ENCODE data around the gene ADGRG7. TPM values are rescaled to one million over a fixed set of nuclear protein-coding genes. Genes with fewer than 3 reads are reported as not detected.

The ADGRG7 gene
- total and polyA plus RNA-seq, 2 of the 13 experiments (the other 11 are each of a cell fraction or from before 2014, with no cell fraction given), result not detected

DNA sequence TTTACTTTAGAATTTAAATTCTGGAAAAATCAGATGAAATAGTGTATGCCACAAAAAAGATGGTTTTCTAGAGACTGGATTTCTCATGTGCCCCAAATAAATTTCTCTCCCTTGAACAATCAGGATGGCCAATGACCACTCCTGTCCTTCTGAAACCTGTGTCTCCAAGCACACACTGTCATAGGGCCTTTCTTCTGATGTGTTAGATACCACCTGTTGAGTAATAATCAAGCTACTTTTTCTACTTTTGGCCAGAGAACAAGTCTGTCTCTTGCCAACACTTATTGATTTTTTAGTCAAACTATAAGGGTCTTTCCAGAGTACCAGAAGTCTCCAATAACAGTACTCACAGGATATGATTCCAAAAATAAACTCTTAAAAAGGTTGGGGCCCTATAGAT is 83.8 kb downstream of the ADGRG7 start:
- CTCF ChIA-PET (ENCODE audit: low intra/inter-chr PET ratio, low total read pairs), result no interaction called here
- H3K36me3 ChIP-seq (replicated peaks in 1 of 2; ENCODE audit: control insufficient read depth in 1 of 2, insufficient read depth in 2 of 2, low read length in 2 of 2), result no peaks in the 10 kb centered on the region
- POLR2A ChIA-PET, result no interaction called here
- H3K79me2 ChIP-seq (ENCODE audit: insufficient read depth, low read length), result no peaks in the 10 kb centered on the region
- intact Hi-C loops (cut with micrococcal nuclease; ENCODE audit: unreplicated experiment) (loop anchor here (10.0 kb wide), 1 partner anchor 58 kb away; no protein-coding TSS in a partner anchor), in situ Hi-C loops (cut with HindIII; ENCODE audit: extremely low pct_ligation_motif_present, low pct_unique_long_range_greater_than_20kb) (no loop called here)
- H3K27ac ChIP-seq (ENCODE audit: extremely low read length, insufficient read depth, low read length), result no peak overlapping the region
- no peak overlapping the region for H3K4me2 ChIP-seq (ENCODE audit: low read depth, low read length)
- no peak for FAIRE-seq
- BruUV-seq (replicated peaks), result no TSS peak
- no peaks in the 10 kb centered on the region for H4K20me1 ChIP-seq (ENCODE audit: insufficient read depth, low read length)
- no peak for ATAC-seq
- no peaks in the 10 kb centered on the region for H3K9me3 ChIP-seq (ENCODE audit: low read length)
- peaks cover 28% of the 10 kb centered on the region for H3K4me1 ChIP-seq (ENCODE audit: insufficient read depth, low read length)
- TF ChIP-seq, protein P1, sequence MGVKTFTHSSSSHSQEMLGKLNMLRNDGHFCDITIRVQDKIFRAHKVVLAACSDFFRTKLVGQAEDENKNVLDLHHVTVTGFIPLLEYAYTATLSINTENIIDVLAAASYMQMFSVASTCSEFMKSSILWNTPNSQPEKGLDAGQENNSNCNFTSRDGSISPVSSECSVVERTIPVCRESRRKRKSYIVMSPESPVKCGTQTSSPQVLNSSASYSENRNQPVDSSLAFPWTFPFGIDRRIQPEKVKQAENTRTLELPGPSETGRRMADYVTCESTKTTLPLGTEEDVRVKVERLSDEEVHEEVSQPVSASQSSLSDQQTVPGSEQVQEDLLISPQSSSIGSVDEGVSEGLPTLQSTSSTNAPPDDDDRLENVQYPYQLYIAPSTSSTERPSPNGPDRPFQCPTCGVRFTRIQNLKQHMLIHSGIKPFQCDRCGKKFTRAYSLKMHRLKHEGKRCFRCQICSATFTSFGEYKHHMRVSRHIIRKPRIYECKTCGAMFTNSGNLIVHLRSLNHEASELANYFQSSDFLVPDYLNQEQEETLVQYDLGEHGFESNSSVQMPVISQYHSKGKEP (CRISPR knock-in tag; IDR thresholded peaks at IDR 0.05), result no peak
- TF ChIP-seq, protein P2, sequence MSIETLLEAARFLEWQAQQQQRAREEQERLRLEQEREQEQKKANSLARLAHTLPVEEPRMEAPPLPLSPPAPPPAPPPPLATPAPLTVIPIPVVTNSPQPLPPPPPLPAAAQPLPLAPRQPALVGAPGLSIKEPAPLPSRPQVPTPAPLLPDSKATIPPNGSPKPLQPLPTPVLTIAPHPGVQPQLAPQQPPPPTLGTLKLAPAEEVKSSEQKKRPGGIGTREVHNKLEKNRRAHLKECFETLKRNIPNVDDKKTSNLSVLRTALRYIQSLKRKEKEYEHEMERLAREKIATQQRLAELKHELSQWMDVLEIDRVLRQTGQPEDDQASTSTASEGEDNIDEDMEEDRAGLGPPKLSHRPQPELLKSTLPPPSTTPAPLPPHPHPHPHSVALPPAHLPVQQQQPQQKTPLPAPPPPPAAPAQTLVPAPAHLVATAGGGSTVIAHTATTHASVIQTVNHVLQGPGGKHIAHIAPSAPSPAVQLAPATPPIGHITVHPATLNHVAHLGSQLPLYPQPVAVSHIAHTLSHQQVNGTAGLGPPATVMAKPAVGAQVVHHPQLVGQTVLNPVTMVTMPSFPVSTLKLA (IDR thresholded peaks at IDR 0.05), result no peak
- TF ChIP-seq SNRNP70 (IDR thresholded peaks at IDR 0.05; ENCODE audit: low read depth, low read length) (no peak), ZKSCAN8 (CRISPR knock-in tag; IDR thresholded peaks at IDR 0.05; ENCODE audit: borderline replicate concordance) (no peak), EZH2 (conservative IDR thresholded peaks at IDR 0.05; ENCODE audit: low read depth, low read length) (no peak), KDM5A (IDR thresholded peaks at IDR 0.05; ENCODE audit: borderline replicate concordance, low read length) (no peak), MXI1 (IDR thresholded peaks at IDR 0.05; ENCODE audit: borderline replicate concordance, low read depth, low read length) (no peak), FOXO1 (CRISPR knock-in tag; IDR thresholded peaks at IDR 0.05) (no peak), RAD21 (CRISPR knock-in tag; IDR thresholded peaks at IDR 0.05) (no peak), MED8 (CRISPR knock-in tag; IDR thresholded peaks at IDR 0.05; ENCODE audit: insufficient replicate concordance) (no peak), SALL2 (CRISPR knock-in tag; IDR thresholded peaks at IDR 0.05) (no peak), ZNF350 (CRISPR knock-in tag; IDR thresholded peaks at IDR 0.05; ENCODE audit: borderline replicate concordance, low read depth) (no peak), ZNF138 (CRISPR knock-in tag; IDR thresholded peaks at IDR 0.05; ENCODE audit: low read depth) (no peak), ZNF460 (CRISPR knock-in tag; IDR thresholded peaks at IDR 0.05; ENCODE audit: borderline replicate concordance) (no peak), MEIS1 (CRISPR knock-in tag; IDR thresholded peaks at IDR 0.05; ENCODE audit: borderline replicate concordance) (no peak), ZNF841 (CRISPR knock-in tag; IDR thresholded peaks at IDR 0.05; ENCODE audit: borderline replicate concordance) (no peak)
- TF ChIP-seq, protein P3, sequence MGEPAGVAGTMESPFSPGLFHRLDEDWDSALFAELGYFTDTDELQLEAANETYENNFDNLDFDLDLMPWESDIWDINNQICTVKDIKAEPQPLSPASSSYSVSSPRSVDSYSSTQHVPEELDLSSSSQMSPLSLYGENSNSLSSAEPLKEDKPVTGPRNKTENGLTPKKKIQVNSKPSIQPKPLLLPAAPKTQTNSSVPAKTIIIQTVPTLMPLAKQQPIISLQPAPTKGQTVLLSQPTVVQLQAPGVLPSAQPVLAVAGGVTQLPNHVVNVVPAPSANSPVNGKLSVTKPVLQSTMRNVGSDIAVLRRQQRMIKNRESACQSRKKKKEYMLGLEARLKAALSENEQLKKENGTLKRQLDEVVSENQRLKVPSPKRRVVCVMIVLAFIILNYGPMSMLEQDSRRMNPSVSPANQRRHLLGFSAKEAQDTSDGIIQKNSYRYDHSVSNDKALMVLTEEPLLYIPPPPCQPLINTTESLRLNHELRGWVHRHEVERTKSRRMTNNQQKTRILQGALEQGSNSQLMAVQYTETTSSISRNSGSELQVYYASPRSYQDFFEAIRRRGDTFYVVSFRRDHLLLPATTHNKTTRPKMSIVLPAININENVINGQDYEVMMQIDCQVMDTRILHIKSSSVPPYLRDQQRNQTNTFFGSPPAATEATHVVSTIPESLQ (CRISPR knock-in tag; conservative IDR thresholded peaks at IDR 0.05), result no peak
- TF ChIP-seq, protein P4, sequence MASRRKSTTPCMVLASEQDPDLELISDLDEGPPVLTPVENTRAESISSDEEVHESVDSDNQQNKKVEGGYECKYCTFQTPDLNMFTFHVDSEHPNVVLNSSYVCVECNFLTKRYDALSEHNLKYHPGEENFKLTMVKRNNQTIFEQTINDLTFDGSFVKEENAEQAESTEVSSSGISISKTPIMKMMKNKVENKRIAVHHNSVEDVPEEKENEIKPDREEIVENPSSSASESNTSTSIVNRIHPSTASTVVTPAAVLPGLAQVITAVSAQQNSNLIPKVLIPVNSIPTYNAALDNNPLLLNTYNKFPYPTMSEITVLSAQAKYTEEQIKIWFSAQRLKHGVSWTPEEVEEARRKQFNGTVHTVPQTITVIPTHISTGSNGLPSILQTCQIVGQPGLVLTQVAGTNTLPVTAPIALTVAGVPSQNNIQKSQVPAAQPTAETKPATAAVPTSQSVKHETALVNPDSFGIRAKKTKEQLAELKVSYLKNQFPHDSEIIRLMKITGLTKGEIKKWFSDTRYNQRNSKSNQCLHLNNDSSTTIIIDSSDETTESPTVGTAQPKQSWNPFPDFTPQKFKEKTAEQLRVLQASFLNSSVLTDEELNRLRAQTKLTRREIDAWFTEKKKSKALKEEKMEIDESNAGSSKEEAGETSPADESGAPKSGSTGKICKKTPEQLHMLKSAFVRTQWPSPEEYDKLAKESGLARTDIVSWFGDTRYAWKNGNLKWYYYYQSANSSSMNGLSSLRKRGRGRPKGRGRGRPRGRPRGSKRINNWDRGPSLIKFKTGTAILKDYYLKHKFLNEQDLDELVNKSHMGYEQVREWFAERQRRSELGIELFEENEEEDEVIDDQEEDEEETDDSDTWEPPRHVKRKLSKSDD (CRISPR knock-in tag; IDR thresholded peaks at IDR 0.05; ENCODE audit: low read depth), result no peak
- H3K27me3 ChIP-seq (ENCODE audit: control insufficient read depth in 1 of 2, insufficient read depth in 2 of 2, low read length in 2 of 2), result peaks cover 0 to 2% of the 10 kb centered on the region in 2 experiments; a peak in 1 of 5 replicates
- H2AFZ ChIP-seq (ENCODE audit: low read length), result no peak overlapping the region
- no peak for DNase-seq (ENCODE audit: low spot score)
- H3K4me3 ChIP-seq (replicated peaks in 1 of 3; ENCODE audit: insufficient read depth in 1 of 3, low read depth in 2 of 3, low read length in 3 of 3), result no peak overlapping the region
- no peak overlapping the region for H3K9ac ChIP-seq (ENCODE audit: insufficient read depth, low read depth, low read length)
